Stomach smooth muscle (tissue), 2 donors: ENCODE results near the gene ZNF554.

Source experiments
- H3K27ac ChIP-seq: one replicate; pipeline ENCODE4 v1.7.0; 2013; ENCODE audit warnings: mild to moderate bottlenecking, low read length, inconsistent platforms
- H3K27me3 ChIP-seq, 2 donors: one replicate each; pipeline ENCODE4 v1.7.0; 2013; ENCODE audit warnings: low read length in 2 of 2; ENCODE audit not compliant: insufficient read depth in 2 of 2, control insufficient read depth in 1 of 2
- H3K36me3 ChIP-seq, 2 donors: one replicate each; pipeline ENCODE4 v1.7.0; 2013; ENCODE audit warnings: low read length in 2 of 2; ENCODE audit not compliant: control insufficient read depth in 2 of 2, insufficient read depth in 2 of 2
- H3K4me1 ChIP-seq: one replicate; pipeline ENCODE4 v1.7.0; 2013; ENCODE audit warnings: low read length; ENCODE audit not compliant: control insufficient read depth, insufficient read depth
- H3K4me3 ChIP-seq, 2 donors: one replicate each; pipeline ENCODE4 v1.7.0; 2013; ENCODE audit warnings: low read length in 2 of 2
- H3K9ac ChIP-seq, 2 donors: one replicate each; pipeline ENCODE4 v1.7.0; 2013; ENCODE audit warnings: low read length in 2 of 2, mild to moderate bottlenecking in 1 of 2
- H3K9me3 ChIP-seq, 2 donors: one replicate each; pipeline ENCODE4 v1.7.0; 2013; ENCODE audit warnings: low read length in 2 of 2; ENCODE audit not compliant: control insufficient read depth in 2 of 2
- donor health status: healthy.
- donor health status: Pancreatic carcinoma.

The ZNF554 gene

GRCh38 chr19:2780284-2780683 lies 39.4 kb upstream of the ZNF554 start:
- Histone ChIP-seq H3K27me3 (no peaks in the 10 kb centered on the region), H3K27ac (no peak overlapping the region), H3K9ac (no peak overlapping the region), H3K4me3 (no peak overlapping the region), H3K4me1 (peaks cover 46% of the 10 kb centered on the region), H3K9me3 (no peaks in the 10 kb centered on the region), H3K36me3 (no peaks in the 10 kb centered on the region)

GRCh38 chr19:2782329-2782935 lies 37.2 kb upstream of the ZNF554 start:
- peak overlapping the region; percentile 82 to 97 for H3K4me3 ChIP-seq
- peak overlapping the region; percentile 87 for H3K27ac ChIP-seq
- H3K9ac ChIP-seq: peak overlapping the region; percentile 82 to 98
- no peaks in the 10 kb centered on the region for H3K36me3 ChIP-seq
- H3K27me3 ChIP-seq: no peaks in the 10 kb centered on the region
- no peaks in the 10 kb centered on the region for H3K9me3 ChIP-seq
- H3K4me1 ChIP-seq: peaks cover 52% of the 10 kb centered on the region

GRCh38 chr19:2782936-2783780 lies 36.5 kb upstream of the ZNF554 start, which contains the start of gene SGTA:
SGTA (minus strand) TSS chr19:2783273; CDS start chr19:2769068, 14,205 bp downstream.
- Histone ChIP-seq H3K36me3 (peaks cover 0 to 1% of the 10 kb centered on the region in 2 donors), H3K27ac (peak within 1 kb of the TSS; percentile 87), H3K9me3 (no peaks in the 10 kb centered on the region), H3K27me3 (no peaks in the 10 kb centered on the region), H3K9ac (peak within 1 kb of the TSS; percentile 82 to 98), H3K4me1 (peaks cover 51% of the 10 kb centered on the region), H3K4me3 (peak within 1 kb of the TSS; percentile 82 to 97)

- H3K27ac ChIP-seq: peak overlapping the region; percentile 87
- H3K4me3 ChIP-seq: peak overlapping the region; percentile 47 to 97
- H3K27me3 ChIP-seq: no peaks in the 10 kb centered on the region
- no peak overlapping the region for H3K9ac ChIP-seq
- H3K4me1 ChIP-seq: peaks cover 51% of the 10 kb centered on the region
- peaks cover 0 to 2% of the 10 kb centered on the region in 2 donors for H3K36me3 ChIP-seq
- no peaks in the 10 kb centered on the region for H3K9me3 ChIP-seq
Measured at GRCh38 chr19:2783781-2784145, 35.9 kb upstream of the ZNF554 start.

GRCh38 chr19:2785244-2785997 lies 34.2 kb upstream of the ZNF554 start, which contains the start of gene THOP1:
THOP1 (plus strand) TSS chr19:2785503; CDS start chr19:2785663, 160 bp downstream.
- no peaks in the 10 kb centered on the region for H3K9me3 ChIP-seq
- H3K9ac ChIP-seq: peak within 1 kb of the TSS; percentile 74 to 86
- peaks cover 41% of the 10 kb centered on the region for H3K4me1 ChIP-seq
- H3K27ac ChIP-seq: peak within 1 kb of the TSS; percentile 69
- H3K27me3 ChIP-seq: no peaks in the 10 kb centered on the region
- H3K4me3 ChIP-seq: peak within 1 kb of the TSS; percentile 85 to 86
- H3K36me3 ChIP-seq: peaks cover 3 to 4% of the 10 kb centered on the region in 2 donors

- peaks cover 4 to 12% of the 10 kb centered on the region in 2 donors for H3K36me3 ChIP-seq
- peaks cover 25% of the 10 kb centered on the region for H3K4me1 ChIP-seq
- no peak overlapping the region for H3K4me3 ChIP-seq
- H3K9me3 ChIP-seq: no peaks in the 10 kb centered on the region
- H3K9ac ChIP-seq: no peak overlapping the region
- no peaks in the 10 kb centered on the region for H3K27me3 ChIP-seq
- H3K27ac ChIP-seq: no peak overlapping the region
Measured at GRCh38 chr19:2787115-2787514, 32.6 kb upstream of the ZNF554 start.

- no peaks in the 10 kb centered on the region for H3K27me3 ChIP-seq
Measured at GRCh38 chr19:2788237-2788636, 31.4 kb upstream of the ZNF554 start.

GRCh38 chr19:2790194-2790556 lies 29.5 kb upstream of the ZNF554 start:
- Histone ChIP-seq H3K27me3 (no peaks in the 10 kb centered on the region), H3K9me3 (no peaks in the 10 kb centered on the region), H3K4me1 (peaks cover 9% of the 10 kb centered on the region), H3K9ac (no peak overlapping the region), H3K36me3 (peaks cover 4 to 17% of the 10 kb centered on the region in 2 donors), H3K4me3 (no peak overlapping the region), H3K27ac (no peak overlapping the region)

More at GRCh38 chr19:2788237-2788636, 31.4 kb upstream of the ZNF554 start:
- H3K4me1 ChIP-seq: peaks cover 20% of the 10 kb centered on the region
- no peak overlapping the region for H3K27ac ChIP-seq
- no peaks in the 10 kb centered on the region for H3K9me3 ChIP-seq
- peaks cover 4 to 12% of the 10 kb centered on the region in 2 donors for H3K36me3 ChIP-seq
- H3K9ac ChIP-seq: no peak overlapping the region
- H3K4me3 ChIP-seq: no peak overlapping the region

GRCh38 chr19:2790557-2791271 lies 29.0 kb upstream of the ZNF554 start:
- H3K4me3 ChIP-seq: no peak overlapping the region
- no peak overlapping the region for H3K27ac ChIP-seq
- H3K4me1 ChIP-seq: peaks cover 8% of the 10 kb centered on the region
- no peaks in the 10 kb centered on the region for H3K27me3 ChIP-seq
- no peak overlapping the region for H3K9ac ChIP-seq
- H3K36me3 ChIP-seq: peaks cover 4 to 21% of the 10 kb centered on the region in 2 donors
- no peaks in the 10 kb centered on the region for H3K9me3 ChIP-seq

- H3K4me1 ChIP-seq: peaks cover under 1% of the 10 kb centered on the region
- no peak overlapping the region for H3K4me3 ChIP-seq
- H3K9ac ChIP-seq: no peak overlapping the region
- peaks cover 4 to 21% of the 10 kb centered on the region in 2 donors for H3K36me3 ChIP-seq
- no peaks in the 10 kb centered on the region for H3K27me3 ChIP-seq
- H3K9me3 ChIP-seq: no peaks in the 10 kb centered on the region
- no peak overlapping the region for H3K27ac ChIP-seq
Measured at GRCh38 chr19:2791440-2791839, 28.2 kb upstream of the ZNF554 start.
